Endothelial cell (in vitro differentiated cells): Measurements from ENCODE around the gene NDUFB4. TPM values are rescaled to one million over a fixed set of nuclear protein-coding genes. Genes with fewer than 3 reads are reported as not detected.

Experiments used
- DNase-seq: peaks from one replicate; pipeline ENCODE4 v3.0.0; 2021; ENCODE audit warnings: low spot score
- H3K27ac Mint-ChIP-seq: one replicate; pipeline ENCODE4 v1.8.0; 2021; ENCODE audit warnings: mixed read lengths, inconsistent platforms; ENCODE audit not compliant: unreplicated experiment
- H3K27me3 Mint-ChIP-seq: one replicate; pipeline ENCODE4 v1.8.0; 2021; ENCODE audit warnings: mild to moderate bottlenecking, moderate library complexity, mixed read lengths, inconsistent platforms; ENCODE audit not compliant: unreplicated experiment
- H3K36me3 Mint-ChIP-seq: one replicate; pipeline ENCODE4 v1.8.0; 2021; ENCODE audit warnings: mild to moderate bottlenecking, low read depth, mixed read lengths, inconsistent platforms; ENCODE audit not compliant: unreplicated experiment
- H3K4me1 Mint-ChIP-seq: one replicate; pipeline ENCODE4 v1.8.0; 2021; ENCODE audit warnings: mild to moderate bottlenecking, mixed read lengths, inconsistent platforms; ENCODE audit not compliant: unreplicated experiment
- H3K4me3 Mint-ChIP-seq: one replicate; pipeline ENCODE4 v1.8.0; 2021; ENCODE audit warnings: mild to moderate bottlenecking, mixed read lengths, inconsistent platforms; ENCODE audit not compliant: unreplicated experiment
- H3K9me3 Mint-ChIP-seq: one replicate; pipeline ENCODE4 v1.8.0; 2021; ENCODE audit warnings: mixed read lengths, inconsistent platforms; ENCODE audit not compliant: unreplicated experiment
- total RNA-seq: library from RNA; stranded (reverse); fragmentation: NEBNext Ultra II Directional; extraction: Animal tissue kit (Norgen Biotek cat#: 25700); gene quantifications from one replicate; pipeline ENCODE4 v1.2.1, GENCODE V29; 2021; ENCODE audit not compliant: unreplicated experiment
- TF ChIP-seq, protein P1 (sequence below): fragments of 200-600 bp; sonication (generic); IDR thresholded peaks from one replicate; pipeline ENCODE4 v1.5.0; 2021; ENCODE audit warnings: antibody characterized with exemption; ENCODE audit not compliant: unreplicated experiment

NDUFB4 gene
- total RNA-seq, 1 donor from 2014 or later = 92.6 TPM

- Mint-ChIP-seq H3K4me3 (no peak overlapping the region), H3K9me3 (no peaks in the 10 kb centered on the region), H3K27me3 (no peaks in the 10 kb centered on the region), H3K36me3 (peaks cover 4% of the 10 kb centered on the region), H3K4me1 (peaks cover 15% of the 10 kb centered on the region), H3K27ac (no peak overlapping the region)
- TF ChIP-seq, protein P1, sequence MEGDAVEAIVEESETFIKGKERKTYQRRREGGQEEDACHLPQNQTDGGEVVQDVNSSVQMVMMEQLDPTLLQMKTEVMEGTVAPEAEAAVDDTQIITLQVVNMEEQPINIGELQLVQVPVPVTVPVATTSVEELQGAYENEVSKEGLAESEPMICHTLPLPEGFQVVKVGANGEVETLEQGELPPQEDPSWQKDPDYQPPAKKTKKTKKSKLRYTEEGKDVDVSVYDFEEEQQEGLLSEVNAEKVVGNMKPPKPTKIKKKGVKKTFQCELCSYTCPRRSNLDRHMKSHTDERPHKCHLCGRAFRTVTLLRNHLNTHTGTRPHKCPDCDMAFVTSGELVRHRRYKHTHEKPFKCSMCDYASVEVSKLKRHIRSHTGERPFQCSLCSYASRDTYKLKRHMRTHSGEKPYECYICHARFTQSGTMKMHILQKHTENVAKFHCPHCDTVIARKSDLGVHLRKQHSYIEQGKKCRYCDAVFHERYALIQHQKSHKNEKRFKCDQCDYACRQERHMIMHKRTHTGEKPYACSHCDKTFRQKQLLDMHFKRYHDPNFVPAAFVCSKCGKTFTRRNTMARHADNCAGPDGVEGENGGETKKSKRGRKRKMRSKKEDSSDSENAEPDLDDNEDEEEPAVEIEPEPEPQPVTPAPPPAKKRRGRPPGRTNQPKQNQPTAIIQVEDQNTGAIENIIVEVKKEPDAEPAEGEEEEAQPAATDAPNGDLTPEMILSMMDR = no peak
- DNase-seq = no peak
These were observed 50.8 kb downstream of the NDUFB4 start for GRCh38 chr3:120646771-120647432.

- TF ChIP-seq, protein P1 = no peak
- Mint-ChIP-seq H3K4me1 (peaks cover 10% of the 10 kb centered on the region), H3K4me3 (no peak overlapping the region), H3K27ac (no peak overlapping the region), H3K27me3 (no peaks in the 10 kb centered on the region), H3K36me3 (peaks cover 4% of the 10 kb centered on the region), H3K9me3 (no peaks in the 10 kb centered on the region)
- no peak for DNase-seq
These were observed 52.2 kb downstream of the NDUFB4 start for GRCh38 chr3:120648290-120648689.

DNA sequence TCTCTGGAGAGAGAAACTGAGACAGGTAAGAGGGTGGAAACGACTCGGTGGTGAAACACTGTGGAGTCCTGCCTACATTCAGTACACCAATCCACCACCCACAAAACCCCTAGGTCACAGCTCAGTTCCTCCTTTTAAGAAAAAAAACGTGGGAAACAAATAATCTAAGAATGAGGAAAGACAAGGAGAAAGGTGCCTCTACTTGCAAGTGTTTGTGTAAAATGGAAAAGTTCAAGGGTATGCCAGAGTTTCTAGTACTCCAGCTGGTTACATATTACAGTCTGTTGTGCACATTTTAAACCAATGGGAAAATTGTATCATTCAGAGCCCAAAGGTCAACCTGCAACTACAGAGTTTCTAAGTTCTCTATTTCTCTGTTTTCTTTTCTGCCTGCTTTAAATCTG lies 53.7 kb downstream of the NDUFB4 start:
- Mint-ChIP-seq H3K27ac (no peak overlapping the region), H3K4me1 (peaks cover 4% of the 10 kb centered on the region)

DNA sequence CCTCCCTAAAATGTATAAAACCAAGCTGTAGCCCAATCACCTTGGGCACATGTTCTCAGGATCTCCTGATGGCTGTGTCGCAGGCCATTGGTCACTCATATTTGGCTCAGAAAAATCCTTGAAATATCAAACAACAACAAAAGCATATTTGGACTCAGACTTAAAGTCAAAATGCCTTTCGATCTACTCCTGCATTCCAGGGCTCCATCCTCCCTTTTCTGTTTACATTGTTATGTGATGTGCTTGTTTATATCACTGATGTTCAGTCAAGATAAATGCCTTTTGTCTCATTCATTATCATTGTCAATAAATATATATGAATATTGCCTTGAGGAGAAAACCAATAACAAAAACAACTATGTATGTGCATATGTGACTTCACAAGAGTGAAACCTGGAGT lies 54.2 kb downstream of the NDUFB4 start:
- H3K27me3 Mint-ChIP-seq = no peaks in the 10 kb centered on the region
- DNase-seq = no peak
- no peak overlapping the region for H3K27ac Mint-ChIP-seq
- H3K9me3 Mint-ChIP-seq = no peaks in the 10 kb centered on the region
- peak overlapping the region; percentile 16 for H3K4me3 Mint-ChIP-seq
- TF ChIP-seq, protein P1 = no peak
- peaks cover 4% of the 10 kb centered on the region for H3K36me3 Mint-ChIP-seq
- H3K4me1 Mint-ChIP-seq = peaks cover 3% of the 10 kb centered on the region

More for the DNA sequence above, 53.7 kb downstream of the NDUFB4 start:
- TF ChIP-seq, protein P1 = no peak
- Mint-ChIP-seq H3K4me3 (no peak overlapping the region), H3K9me3 (no peaks in the 10 kb centered on the region), H3K36me3 (peaks cover 4% of the 10 kb centered on the region), H3K27me3 (no peaks in the 10 kb centered on the region)
- DNase-seq = no peak

Other genes with a start within 250 kb of the NDUFB4 start
- 5.2 TPM for gene LRRC58, start 247.0 kb upstream of the NDUFB4 start, total RNA-seq
- gene FSTL1, start 145.3 kb upstream of the NDUFB4 start, total RNA-seq = 1,211 TPM
- gene HGD, start 85.9 kb downstream of the NDUFB4 start, total RNA-seq = not detected
- 15.1 TPM for gene RABL3, start 146.2 kb downstream of the NDUFB4 start, total RNA-seq
- gene GTF2E1, start 146.4 kb downstream of the NDUFB4 start, total RNA-seq = 59.0 TPM